ENCODE measurements around the gene BOK. TPM values are rescaled to one million over a fixed set of nuclear protein-coding genes. Genes with fewer than 3 reads are reported as not detected.

The BOK gene
- total and polyA plus RNA-seq, 4 donors = 11.3 to 82.1 (median 44.0) TPM

GRCh38 chr2:241551998-241552737, 6.4 kb upstream of the BOK start:
- Histone ChIP-seq H3K4me1 (ENCODE audit: control insufficient read depth in 4 of 4, insufficient read depth in 4 of 4, low read length in 3 of 4) (peaks cover 18 to 36% (median 32%) of the 10 kb centered on the region in 4 donors), H3K9me3 (ENCODE audit: control insufficient read depth in 4 of 4, low read length in 3 of 4) (no peaks in the 10 kb centered on the region), H3K36me3 (ENCODE audit: control insufficient read depth in 4 of 4, insufficient read depth in 3 of 4, low read depth in 1 of 4, low read length in 3 of 4) (no peaks in the 10 kb centered on the region), H3K27ac (ENCODE audit: low read depth in 1 of 2, low read length in 2 of 2) (peak overlapping the region; percentile 65 to 85), H3K4me3 (ENCODE audit: low read depth in 1 of 3, low read length in 3 of 3) (peak overlapping the region in 2 of 3 donors; percentile 18 to 53), H3K9ac (ENCODE audit: low read depth in 1 of 2, low read length in 2 of 2) (peak overlapping the region; percentile 33 to 74), H3K27me3 (ENCODE audit: control insufficient read depth in 4 of 4, insufficient read depth in 4 of 4, low read length in 3 of 4) (no peaks in the 10 kb centered on the region)
- WGBS = 54% methylated on average over 33 of the region's 33 CpGs
- DNase-seq (ENCODE audit: low spot score) = no peak
- TF ChIP-seq JUND (IDR thresholded peaks at IDR 0.05) (no peak), FOXA1 (IDR thresholded peaks at IDR 0.05) (no peak), TAF1 (conservative IDR thresholded peaks at IDR 0.05) (no peak), ATF3 (IDR thresholded peaks at IDR 0.05) (no peak), GABPA (IDR thresholded peaks at IDR 0.05 in 1 of 2, conservative IDR thresholded peaks at IDR 0.05 in 1 of 2) (no peak), EGR1 (IDR thresholded peaks at IDR 0.05; ENCODE audit: low read depth in 2 of 2) (no peak), CTCF (IDR thresholded peaks at IDR 0.05; ENCODE audit: low read depth, low read length, missing input control) (no peak), RAD21 (IDR thresholded peaks at IDR 0.05) (no peak), MAX (IDR thresholded peaks at IDR 0.05) (no peak), NR2F2 (IDR thresholded peaks at IDR 0.05) (no peak), RXRA (IDR thresholded peaks at IDR 0.05) (no peak), FOXA2 (IDR thresholded peaks at IDR 0.05) (no peak)

- TF ChIP-seq GABPA (IDR thresholded peaks at IDR 0.05 in 1 of 2, conservative IDR thresholded peaks at IDR 0.05 in 1 of 2) (no peak), ZBTB33 (IDR thresholded peaks at IDR 0.05) (no peak), MAX (IDR thresholded peaks at IDR 0.05) (no peak), SP1 (IDR thresholded peaks at IDR 0.05) (no peak), CTCF (IDR thresholded peaks at IDR 0.05; ENCODE audit: low read depth, low read length, missing input control) (no peak), ATF3 (IDR thresholded peaks at IDR 0.05) (no peak), JUND (IDR thresholded peaks at IDR 0.05) (no peak), HNF4A (conservative IDR thresholded peaks at IDR 0.05) (no peak), RAD21 (IDR thresholded peaks at IDR 0.05) (no peak), FOXA2 (IDR thresholded peaks at IDR 0.05) (no peak), HNF4G (IDR thresholded peaks at IDR 0.05) (no peak), EGR1 (IDR thresholded peaks at IDR 0.05; ENCODE audit: low read depth in 2 of 2) (no peak), FOXA1 (IDR thresholded peaks at IDR 0.05) (no peak), REST (IDR thresholded peaks at IDR 0.05) (no peak), RXRA (IDR thresholded peaks at IDR 0.05) (no peak), NR2F2 (IDR thresholded peaks at IDR 0.05) (no peak), TAF1 (conservative IDR thresholded peaks at IDR 0.05) (no peak)
- Histone ChIP-seq H3K9me3 (ENCODE audit: control insufficient read depth in 4 of 4, low read length in 3 of 4) (no peaks in the 10 kb centered on the region), H3K36me3 (ENCODE audit: control insufficient read depth in 4 of 4, insufficient read depth in 3 of 4, low read depth in 1 of 4, low read length in 3 of 4) (no peaks in the 10 kb centered on the region), H3K4me3 (ENCODE audit: low read depth in 1 of 3, low read length in 3 of 3) (no peak overlapping the region), H3K9ac (ENCODE audit: low read depth in 1 of 2, low read length in 2 of 2) (no peak overlapping the region), H3K27me3 (ENCODE audit: control insufficient read depth in 4 of 4, insufficient read depth in 4 of 4, low read length in 3 of 4) (no peaks in the 10 kb centered on the region), H3K4me1 (ENCODE audit: control insufficient read depth in 4 of 4, insufficient read depth in 4 of 4, low read length in 3 of 4) (peaks cover 18 to 46% (median 39%) of the 10 kb centered on the region in 4 donors), H3K27ac (ENCODE audit: low read depth in 1 of 2, low read length in 2 of 2) (no peak overlapping the region)
- no peak for DNase-seq (ENCODE audit: low spot score)
- WGBS = 80% methylated on average over 12 of the region's 12 CpGs
Measured at GRCh38 chr2:241553512-241553830, 5.1 kb upstream of the BOK start.

Data from liver (tissue), 9 donors.